ENCODE results near the gene REXO5. TPM values are rescaled to one million over a fixed set of nuclear protein-coding genes. Genes with fewer than 3 reads are reported as not detected.

REXO5 gene
- total RNA-seq, 2 experiments from 2014 or later: 10.6 to 11.2 TPM

GRCh38 chr16:20897253-20897897, 91.0 kb downstream of the REXO5 start:
- ATAC-seq: no peak
- ChIA-PET POLR2A (interaction anchor here (1.0 kb wide), 1 partner anchor 23 kb away, joined by 4 read pairs; no protein-coding TSS in a partner anchor), CTCF (interaction anchor here (0.8 to 5.2 kb wide), 4 partner anchors 17 to 47 kb away, joined by 3 to 38 read pairs (median 8); no protein-coding TSS in a partner anchor)
- no peak for DNase-seq
- H3K27ac Mint-ChIP-seq: no peak overlapping the region
- H3K27me3 Mint-ChIP-seq (ENCODE audit: low read depth): no peaks in the 10 kb centered on the region
- peaks cover 50% of the 10 kb centered on the region for H3K36me3 Mint-ChIP-seq (ENCODE audit: low read depth)
- peak overlapping the region; percentile 4 for H3K4me3 Mint-ChIP-seq
- H3K9me3 Mint-ChIP-seq (ENCODE audit: insufficient read depth): no peaks in the 10 kb centered on the region
- H3K4me1 Mint-ChIP-seq (ENCODE audit: low read depth): peaks cover 43% of the 10 kb centered on the region

DNA sequence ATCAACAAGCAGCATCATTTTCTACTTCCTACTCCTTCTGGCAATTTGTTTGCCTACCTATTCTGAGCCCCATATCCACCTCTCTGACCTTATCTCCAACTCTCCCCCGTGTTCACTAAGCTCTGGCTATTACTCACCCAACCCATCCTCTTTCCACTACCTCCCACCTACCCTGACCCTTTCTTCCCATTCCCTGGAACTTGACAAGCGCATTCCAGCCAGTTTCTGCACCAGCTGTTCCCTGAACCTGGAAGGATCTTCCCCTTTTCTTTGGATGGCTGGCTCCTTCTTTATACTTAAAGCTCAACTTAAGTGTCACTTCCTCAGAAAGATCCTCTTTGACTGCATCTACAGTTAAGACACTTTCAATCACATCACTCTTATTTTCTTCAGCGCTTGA, 91.6 kb downstream of the REXO5 start:
- Mint-ChIP-seq H3K4me1 (ENCODE audit: low read depth) (peaks cover 48% of the 10 kb centered on the region), H3K9me3 (ENCODE audit: insufficient read depth) (no peaks in the 10 kb centered on the region), H3K27me3 (ENCODE audit: low read depth) (no peaks in the 10 kb centered on the region), H3K4me3 (no peak overlapping the region), H3K27ac (no peak overlapping the region), H3K36me3 (ENCODE audit: low read depth) (peaks cover 49% of the 10 kb centered on the region)
- ChIA-PET POLR2A (interaction anchor here (1.0 kb wide), 1 partner anchor 23 kb away, joined by 4 read pairs; no protein-coding TSS in a partner anchor), CTCF (interaction anchor here (0.8 to 5.2 kb wide), 5 partner anchors 17 to 47 kb away, joined by 3 to 38 read pairs (median 4); no protein-coding TSS in a partner anchor)
- ATAC-seq (no peak), DNase-seq (no peak)

GRCh38 chr16:20899071-20899470, 92.7 kb downstream of the REXO5 start:
- Mint-ChIP-seq H3K27ac (peak overlapping the region; percentile 95), H3K4me3 (peak overlapping the region; percentile 83), H3K4me1 (ENCODE audit: low read depth) (peaks cover 60% of the 10 kb centered on the region), H3K9me3 (ENCODE audit: insufficient read depth) (no peaks in the 10 kb centered on the region), H3K27me3 (ENCODE audit: low read depth) (no peaks in the 10 kb centered on the region), H3K36me3 (ENCODE audit: low read depth) (peaks cover 47% of the 10 kb centered on the region)
- DNase-seq (no peak), ATAC-seq (no peak)
- ChIA-PET POLR2A (interaction anchor here (1.3 to 6.4 kb wide), 3 partner anchors 25 to 93 kb away, joined by 4 to 46 read pairs (median 7); partner anchors contain the start of genes ERI2 and REXO5), CTCF (interaction anchor here (0.8 to 5.2 kb wide), 6 partner anchors 25 to 49 kb away, joined by 3 to 38 read pairs (median 5); no protein-coding TSS in a partner anchor)

Other genes starting within 250 kb of the REXO5 start
- not detected for gene ACSM2B, start 230.2 kb upstream of the REXO5 start, total RNA-seq
- gene ACSM1, start 108.8 kb upstream of the REXO5 start, total RNA-seq: under 1 TPM; 0.26 to 0.31 TPM
- gene THUMPD1, start 64.7 kb upstream of the REXO5 start, total RNA-seq: 10 to 100 TPM; 39.2 to 43.8 TPM
- 1 to 10 TPM; 5.1 TPM for gene ACSM3, start 42.5 kb upstream of the REXO5 start, total RNA-seq
- gene ERI2, start 55 bp upstream of the REXO5 start, total RNA-seq: 10 to 100 TPM; 15.0 to 15.4 TPM
- gene DCUN1D3, start 93.8 kb downstream of the REXO5 start, total RNA-seq: 10 to 100 TPM in 1 of 2 experiments, 1 to 10 TPM in 1; 10.0 to 10.7 TPM
- 10 to 100 TPM; 27.5 to 28.0 TPM for gene LYRM1, start 94.2 kb downstream of the REXO5 start, total RNA-seq

Measured in activated CD8-positive, alpha-beta T cell treated with anti-CD3 and anti-CD28 coated beads, Interleukin-2, amount 10 ng/mL, durations not matched to agents 7 days and 5 days (primary cell).